ENCODE results near the gene CARD6. TPM values are rescaled to one million over a fixed set of nuclear protein-coding genes. Genes with fewer than 3 reads are reported as not detected.
A peak's percentile ranks its signal among the peaks of the same experiment; 100 is the strongest.

Gene CARD6
- total and polyA plus RNA-seq, 9 of the 15 experiments (the other 6 are each of a cell fraction or from before 2014, with no cell fraction given) = 3.5 to 8.3 (median 5.9) TPM

GRCh38 chr5:40798012-40798800 is 43.0 kb upstream of the CARD6 start, which contains the start of gene PRKAA1 (continued):
- TF ChIP-seq DDX20 (tag; IDR thresholded peaks at IDR 0.05; ENCODE audit: low read depth) (no peak), GABPB1 (CRISPR knock-in tag; IDR thresholded peaks at IDR 0.05) (peak; percentile 76), HCFC1 (IDR thresholded peaks at IDR 0.05; ENCODE audit: low read depth, low read length) (peak; percentile 72), ZNF280B (CRISPR knock-in tag; IDR thresholded peaks at IDR 0.05) (no peak), MYC (IDR thresholded peaks at IDR 0.05; ENCODE audit: low read depth, low read length) (peak; percentile 68), MYC (CRISPR knock-in tag; IDR thresholded peaks at IDR 0.05; ENCODE audit: borderline replicate concordance, low read depth) (peak; percentile 36; the same call in 1 of the 2 replicates), TCF15 (CRISPR knock-in tag; IDR thresholded peaks at IDR 0.05) (no peak), KLF6 (CRISPR knock-in tag; IDR thresholded peaks at IDR 0.05; ENCODE audit: borderline replicate concordance) (no peak), TAF1 (IDR thresholded peaks at IDR 0.05; ENCODE audit: control insufficient read depth, extremely low read depth, insufficient read depth, low read length, severe bottlenecking) (peak; percentile 96), U2AF2 (optimal IDR thresholded peaks at IDR 0.05; ENCODE audit: low read depth, low read length) (no peak), NFE2 (IDR thresholded peaks at IDR 0.05; ENCODE audit: low read depth) (peak; percentile 42; the same call in 1 of the 2 replicates), NRF1 (conservative IDR thresholded peaks at IDR 0.05 in 1 of 2, IDR thresholded peaks at IDR 0.05 in 1 of 2) (peak; percentile 69 to 78), ZNF280A (IDR thresholded peaks at IDR 0.05; ENCODE audit: low read depth, partially characterized antibody) (no peak), EGR1 (conservative IDR thresholded peaks at IDR 0.05) (peak; percentile 85), CHAMP1 (IDR thresholded peaks at IDR 0.05) (no peak), ILK (tag; IDR thresholded peaks at IDR 0.05; ENCODE audit: borderline replicate concordance, low read depth) (no peak), HEY1 (CRISPR knock-in tag; IDR thresholded peaks at IDR 0.05; ENCODE audit: borderline replicate concordance) (no peak), ETV5 (CRISPR knock-in tag; IDR thresholded peaks at IDR 0.05; ENCODE audit: low read depth) (no peak), JUNB (CRISPR knock-in tag; conservative IDR thresholded peaks at IDR 0.05) (no peak), SUPT5H (IDR thresholded peaks at IDR 0.05) (peak; percentile 91), ZNF717 (CRISPR knock-in tag; IDR thresholded peaks at IDR 0.05) (no peak), XRCC5 (IDR thresholded peaks at IDR 0.05; ENCODE audit: low read depth, low read length) (peak; percentile 64; the same call in 1 of the 2 replicates)
